ENCODE results near the gene DND1. TPM values are rescaled to one million over a fixed set of nuclear protein-coding genes. Genes with fewer than 3 reads are reported as not detected.

DND1 gene
- polyA plus RNA-seq, 3 donors, result 2.3 TPM; not detected in 2

- peak overlapping the region; percentile 89 for H3K9ac ChIP-seq (ENCODE audit: insufficient read depth, low read length, poor library complexity, severe bottlenecking)
- no peak for TF ChIP-seq CTCF (IDR thresholded peaks at IDR 0.05)
Measured at GRCh38 chr5:140634103-140634502, 39.3 kb downstream of the DND1 start.

GRCh38 chr5:140633501-140633900 lies 39.9 kb downstream of the DND1 start:
- Mint-ChIP-seq H3K4me1 (peaks cover 56% of the 10 kb centered on the region), H3K27me3 (ENCODE audit: low read depth in 3 of 3) (peaks cover 0 to 5% (median 0%) of the 10 kb centered on the region in 3 donors), H3K4me3 (peak overlapping the region; percentile 92 to 100), H3K9me3 (peaks cover 0 to 8% (median 4%) of the 10 kb centered on the region in 7 donors), H3K27ac (peak overlapping the region; percentile 97 to 99 (median 98)), H3K36me3 (peaks cover 20 to 41% of the 10 kb centered on the region in 2 donors)
- peak overlapping the region; percentile 100 for H3K4me2 ChIP-seq (replicated peaks; ENCODE audit: extremely low read depth, low read length, poor library complexity, severe bottlenecking)
- peak in 2 of 3 donors; percentile 75 to 77 for DNase-seq
- no peak for TF ChIP-seq CTCF (IDR thresholded peaks at IDR 0.05)
- H3K9ac ChIP-seq (ENCODE audit: insufficient read depth, low read length, poor library complexity, severe bottlenecking), result peak overlapping the region; percentile 89
- peaks cover 55% of the 10 kb centered on the region for H3K79me2 ChIP-seq (ENCODE audit: insufficient read depth, low read length)
- intact Hi-C loops (cut with micrococcal nuclease), result loop anchor here (2.0 to 5.0 kb wide), 2 partner anchors 23 to 36 kb away; no protein-coding TSS in a partner anchor
- peaks cover 14 to 24% of the 10 kb centered on the region in 2 donors for H3K36me3 ChIP-seq (replicated peaks in 1 of 2; ENCODE audit: control insufficient read depth in 1 of 2, insufficient read depth in 2 of 2, low read length in 2 of 2)
- H3K4me3 ChIP-seq (replicated peaks in 1 of 3; ENCODE audit: low read depth in 2 of 3, low read length in 3 of 3), result peak overlapping the region; percentile 76 to 98 (median 97)
- peak overlapping the region; percentile 96 to 97 for H3K27ac ChIP-seq (ENCODE audit: low read depth in 1 of 2, low read length in 2 of 2)
- H3K4me1 ChIP-seq (ENCODE audit: control insufficient read depth in 1 of 2, insufficient read depth in 2 of 2, low read length in 2 of 2), result peaks cover 37 to 68% of the 10 kb centered on the region in 2 donors
- H2AFZ ChIP-seq (ENCODE audit: insufficient read depth, low read depth, low read length, poor library complexity, severe bottlenecking), result no peak overlapping the region
- H3K27me3 ChIP-seq (ENCODE audit: control insufficient read depth in 2 of 2, insufficient read depth in 2 of 2, low read length in 2 of 2), result no peaks in the 10 kb centered on the region
- H4K20me1 ChIP-seq (ENCODE audit: insufficient read depth, low read length), result peaks cover 31% of the 10 kb centered on the region
- WGBS (ENCODE audit: insufficient coverage), result no CpG with 5 or more reads among the region's 2 CpGs
- peaks cover 0 to 2% of the 10 kb centered on the region in 2 donors for H3K9me3 ChIP-seq (replicated peaks in 1 of 2; ENCODE audit: control insufficient read depth in 1 of 2, insufficient read depth in 1 of 2, low read length in 2 of 2)

More at GRCh38 chr5:140634103-140634502, 39.3 kb downstream of the DND1 start:
- Histone ChIP-seq H4K20me1 (ENCODE audit: insufficient read depth, low read length) (peaks cover 31% of the 10 kb centered on the region), H3K27ac (ENCODE audit: low read depth in 1 of 2, low read length in 2 of 2) (peak overlapping the region; percentile 96 to 97), H3K4me2 (replicated peaks; ENCODE audit: extremely low read depth, low read length, poor library complexity, severe bottlenecking) (peak overlapping the region; percentile 100), H3K4me3 (replicated peaks in 1 of 3; ENCODE audit: low read depth in 2 of 3, low read length in 3 of 3) (peak overlapping the region in 1 of 3 experiments; percentile 97), H3K79me2 (ENCODE audit: insufficient read depth, low read length) (peaks cover 52% of the 10 kb centered on the region), H3K4me1 (ENCODE audit: control insufficient read depth in 1 of 2, insufficient read depth in 2 of 2, low read length in 2 of 2) (peaks cover 37 to 67% of the 10 kb centered on the region in 2 donors), H3K27me3 (ENCODE audit: control insufficient read depth in 2 of 2, insufficient read depth in 2 of 2, low read length in 2 of 2) (no peaks in the 10 kb centered on the region), H3K36me3 (replicated peaks in 1 of 2; ENCODE audit: control insufficient read depth in 1 of 2, insufficient read depth in 2 of 2, low read length in 2 of 2) (peaks cover 14 to 24% of the 10 kb centered on the region in 2 donors), H3K9me3 (replicated peaks in 1 of 2; ENCODE audit: control insufficient read depth in 1 of 2, insufficient read depth in 1 of 2, low read length in 2 of 2) (no peaks in the 10 kb centered on the region), H2AFZ (ENCODE audit: insufficient read depth, low read depth, low read length, poor library complexity, severe bottlenecking) (no peak overlapping the region)
- Mint-ChIP-seq H3K27me3 (ENCODE audit: low read depth in 3 of 3) (peaks cover 0 to 5% (median 2%) of the 10 kb centered on the region in 3 donors), H3K4me3 (peak overlapping the region; percentile 92 to 100), H3K9me3 (peaks cover 0 to 6% (median 3%) of the 10 kb centered on the region in 7 donors), H3K27ac (peak overlapping the region; percentile 97 to 99 (median 98)), H3K4me1 (peaks cover 57% of the 10 kb centered on the region), H3K36me3 (peaks cover 20 to 40% of the 10 kb centered on the region in 2 donors)
- WGBS (ENCODE audit: insufficient coverage), result no CpG with 5 or more reads among the region's 3 CpGs
- peak in 1 of 3 donors; percentile 15 for DNase-seq
- intact Hi-C loops (cut with micrococcal nuclease), result loop anchor here (2.0 to 5.0 kb wide), 3 partner anchors 37 to 59 kb away; no protein-coding TSS in a partner anchor

Data from CD14-positive monocyte (primary cell).